Smooth muscle cell (in vitro differentiated cells): Measurements from ENCODE around the gene KRTAP5-6. TPM values are rescaled to one million over a fixed set of nuclear protein-coding genes. Genes with fewer than 3 reads are reported as not detected.

ENCODE experiments used
- DNase-seq: peaks from one replicate; lab custom pipeline; 2025; ENCODE audit not compliant: unreplicated experiment; lab: John Stamatoyannopoulos, UW
- H2AFZ ChIP-seq: fragments of 200-600 bp; sonication (generic); 2 replicates; pipeline ENCODE4 v1.6.0; 2016; ENCODE audit warnings: antibody characterized with exemption, low read depth, mild to moderate bottlenecking
- H3F3A ChIP-seq: fragments of 200-600 bp; sonication (generic); 2 replicates; pipeline ENCODE4 v1.6.0; 2017; ENCODE audit warnings: antibody characterized with exemption, low read depth
- H3K27ac ChIP-seq: fragments of 200-600 bp; sonication (generic); 2 replicates; pipeline ENCODE4 v1.5.1; 2016; ENCODE audit warnings: low read depth, mild to moderate bottlenecking
- H3K27me3 ChIP-seq: fragments of 200-600 bp; sonication (generic); 2 replicates; pipeline ENCODE4 v1.6.1; 2016; ENCODE audit warnings: low read depth, mild to moderate bottlenecking
- H3K36me3 ChIP-seq: fragments of 200-600 bp; sonication (generic); 2 replicates; pipeline ENCODE4 v1.5.1; 2016; ENCODE audit warnings: low read depth
- H3K4me1 ChIP-seq: fragments of 200-600 bp; sonication (generic); 2 replicates; pipeline ENCODE4 v1.5.1; 2016; ENCODE audit warnings: low read depth
- H3K4me2 ChIP-seq: fragments of 200-600 bp; sonication (generic); 2 replicates; pipeline ENCODE4 v1.6.0; 2016; ENCODE audit warnings: mild to moderate bottlenecking
- H3K4me3 ChIP-seq: fragments of 200-600 bp; sonication (generic); 2 replicates; pipeline ENCODE4 v1.5.1; 2016; ENCODE audit warnings: mild to moderate bottlenecking
- H3K79me2 ChIP-seq: fragments of 200-600 bp; sonication (generic); 2 replicates; pipeline ENCODE4 v1.6.0; 2016; ENCODE audit warnings: low read depth, mild to moderate bottlenecking
- H3K9ac ChIP-seq: fragments of 200-600 bp; sonication (generic); 2 replicates; pipeline ENCODE4 v1.6.0; 2016; ENCODE audit warnings: low read depth
- H3K9me3 ChIP-seq: fragments of 200-600 bp; sonication (generic); replicated peaks from 2 replicates; pipeline ENCODE4 v1.5.1; 2016; ENCODE audit warnings: low read depth
- H4K20me1 ChIP-seq: fragments of 200-600 bp; sonication (generic); 2 replicates; pipeline ENCODE4 v1.6.0; 2016; ENCODE audit warnings: low read depth
- WGBS: methylation state at CpG from one replicate; pipeline ENCODE4 v1.1.7; 2016; ENCODE audit warnings: low lambda C conversion rate; 5-methylcytosine and 5-hydroxymethylcytosine counted together
- polyA plus RNA-seq: library from polyadenylated mRNA; unstranded; fragments of >200 nt; fragmentation: Nextera tagmentation; extraction: Ambion mirVana; gene quantifications from 2 replicates; pipeline ENCODE4 v1.2.1, GENCODE V29; 2016
- total RNA-seq: library from RNA; depleted of rRNA; stranded (reverse); fragments of >200 nt; gene quantifications from 2 replicates; pipeline ENCODE4 v1.2.3, GENCODE V29; 2014
- TF ChIP-seq, protein P1 (sequence below): fragments of 200-600 bp; sonication (generic); IDR thresholded peaks from 2 replicates; pipeline ENCODE4 v1.5.1; 2017; ENCODE audit warnings: borderline replicate concordance, mild to moderate bottlenecking, antibody characterized with exemption; ENCODE audit not compliant: insufficient read depth, poor library complexity, severe bottlenecking

KRTAP5-6 gene
- total and polyA plus RNA-seq, 2 experiments from 2014 or later, result not detected

DNA sequence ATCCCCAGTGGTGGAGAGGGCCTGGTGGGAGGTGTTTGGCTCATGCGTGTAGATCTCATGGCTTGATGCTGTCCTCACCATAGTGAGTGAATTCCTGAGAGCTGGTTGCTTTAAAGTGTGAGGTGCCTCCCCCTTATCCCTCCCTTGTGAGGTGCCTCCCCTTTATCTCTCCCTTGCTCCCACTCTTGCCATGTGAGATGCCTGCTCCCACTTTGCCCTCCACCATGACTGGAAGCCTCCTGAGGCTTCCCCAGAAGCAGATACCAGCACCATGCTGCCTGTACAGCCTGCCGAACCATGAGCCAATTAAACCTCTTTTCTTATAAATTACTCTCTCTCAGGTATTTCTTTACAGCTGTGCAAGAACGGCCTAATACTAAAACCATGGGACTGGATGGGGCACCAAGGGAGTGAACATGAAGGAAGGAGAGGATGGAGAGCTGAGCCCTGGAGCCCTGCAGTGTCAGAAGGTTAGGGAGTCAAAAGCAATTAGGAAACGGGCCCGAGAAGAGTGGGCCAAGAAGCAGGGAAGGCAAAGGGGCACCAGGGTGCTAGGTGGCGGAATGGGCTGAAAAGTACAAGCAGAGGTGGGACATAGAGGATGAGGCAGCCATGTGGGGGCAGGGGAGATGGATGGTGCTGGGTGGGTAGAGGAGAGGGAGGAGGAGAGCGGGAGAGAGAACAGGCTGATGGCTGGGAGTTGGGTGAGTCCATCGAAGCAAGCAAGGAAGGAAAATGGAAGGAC lies 44.0 kb downstream of the KRTAP5-6 start:
- H3K79me2 ChIP-seq, result no peaks in the 10 kb centered on the region
- H4K20me1 ChIP-seq, result peaks cover 9% of the 10 kb centered on the region
- WGBS, result 85% methylated on average over 7 of the region's 8 CpGs
- H3K27ac ChIP-seq, result no peak overlapping the region
- no peaks in the 10 kb centered on the region for H3K9me3 ChIP-seq
- TF ChIP-seq, protein P1, sequence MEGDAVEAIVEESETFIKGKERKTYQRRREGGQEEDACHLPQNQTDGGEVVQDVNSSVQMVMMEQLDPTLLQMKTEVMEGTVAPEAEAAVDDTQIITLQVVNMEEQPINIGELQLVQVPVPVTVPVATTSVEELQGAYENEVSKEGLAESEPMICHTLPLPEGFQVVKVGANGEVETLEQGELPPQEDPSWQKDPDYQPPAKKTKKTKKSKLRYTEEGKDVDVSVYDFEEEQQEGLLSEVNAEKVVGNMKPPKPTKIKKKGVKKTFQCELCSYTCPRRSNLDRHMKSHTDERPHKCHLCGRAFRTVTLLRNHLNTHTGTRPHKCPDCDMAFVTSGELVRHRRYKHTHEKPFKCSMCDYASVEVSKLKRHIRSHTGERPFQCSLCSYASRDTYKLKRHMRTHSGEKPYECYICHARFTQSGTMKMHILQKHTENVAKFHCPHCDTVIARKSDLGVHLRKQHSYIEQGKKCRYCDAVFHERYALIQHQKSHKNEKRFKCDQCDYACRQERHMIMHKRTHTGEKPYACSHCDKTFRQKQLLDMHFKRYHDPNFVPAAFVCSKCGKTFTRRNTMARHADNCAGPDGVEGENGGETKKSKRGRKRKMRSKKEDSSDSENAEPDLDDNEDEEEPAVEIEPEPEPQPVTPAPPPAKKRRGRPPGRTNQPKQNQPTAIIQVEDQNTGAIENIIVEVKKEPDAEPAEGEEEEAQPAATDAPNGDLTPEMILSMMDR, result no peak
- H3K4me1 ChIP-seq, result no peaks in the 10 kb centered on the region
- no peak for DNase-seq
- H3K27me3 ChIP-seq, result no peaks in the 10 kb centered on the region
- no peak overlapping the region for H3K9ac ChIP-seq
- no peak overlapping the region for H3K4me3 ChIP-seq
- no peak overlapping the region for H3K4me2 ChIP-seq
- peaks cover under 1% of the 10 kb centered on the region for H3F3A ChIP-seq
- no peaks in the 10 kb centered on the region for H3K36me3 ChIP-seq
- H2AFZ ChIP-seq, result no peak overlapping the region

- Histone ChIP-seq H3K4me2 (no peak overlapping the region), H3F3A (peaks cover 4% of the 10 kb centered on the region), H3K27me3 (no peaks in the 10 kb centered on the region), H3K9ac (no peak overlapping the region), H4K20me1 (peaks cover 17% of the 10 kb centered on the region), H3K79me2 (no peaks in the 10 kb centered on the region), H3K4me3 (no peak overlapping the region), H3K4me1 (no peaks in the 10 kb centered on the region), H3K27ac (no peak overlapping the region), H3K36me3 (no peaks in the 10 kb centered on the region), H3K9me3 (no peaks in the 10 kb centered on the region), H2AFZ (no peak overlapping the region)
- no peak for DNase-seq
- 76% methylated on average over 4 of the region's 4 CpGs for whole genome bisulfite sequencing
- TF ChIP-seq, protein P1, result no peak
Measured at GRCh38 chr11:1741741-1742140, 44.7 kb downstream of the KRTAP5-6 start.

DNA sequence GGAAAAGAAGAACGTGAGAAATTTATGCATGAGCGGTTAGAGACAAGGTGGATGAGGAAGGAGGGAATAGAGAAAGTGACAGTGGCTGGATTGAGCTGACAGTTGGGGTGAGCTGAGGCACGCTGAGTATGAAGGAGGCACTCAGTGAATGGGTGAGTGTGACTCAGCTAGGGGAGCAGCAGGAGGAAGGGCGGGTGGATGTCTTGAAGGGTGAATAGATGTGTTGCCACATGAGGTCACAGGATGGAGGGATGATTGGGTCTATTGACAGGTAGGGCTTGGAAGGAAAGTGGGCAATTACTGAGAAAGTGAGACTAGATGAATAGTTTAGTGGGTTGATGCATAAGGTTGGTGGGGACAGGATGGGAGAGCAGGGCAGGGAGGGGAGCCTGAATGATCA lies 45.4 kb downstream of the KRTAP5-6 start:
- H3K4me1 ChIP-seq, result no peaks in the 10 kb centered on the region
- H3K27ac ChIP-seq, result no peak overlapping the region
- H3K27me3 ChIP-seq, result no peaks in the 10 kb centered on the region
- no peak for DNase-seq
- peaks cover 4% of the 10 kb centered on the region for H3F3A ChIP-seq
- no peak overlapping the region for H3K9ac ChIP-seq
- H4K20me1 ChIP-seq, result peaks cover 23% of the 10 kb centered on the region
- 71% methylated on average over 4 of the region's 4 CpGs for WGBS
- H3K4me3 ChIP-seq, result no peak overlapping the region
- TF ChIP-seq, protein P1, result no peak
- H3K9me3 ChIP-seq, result no peaks in the 10 kb centered on the region
- H3K79me2 ChIP-seq, result no peaks in the 10 kb centered on the region
- no peak overlapping the region for H2AFZ ChIP-seq
- no peak overlapping the region for H3K4me2 ChIP-seq
- H3K36me3 ChIP-seq, result no peaks in the 10 kb centered on the region
